Activated CD4-positive, CD25-positive, alpha-beta regulatory T cell treated with anti-CD3 and anti-CD28 coated beads, Interleukin-2, amount 50 U/mL, for 72 hours (primary cell): ENCODE measurements around the gene IVD.
"Not testable (repeated sequence)": the region's sequence is repeated elsewhere in the genome, so short reads cannot be mapped to it uniquely, and the experiment has no call there.

Source experiments
- DNase-seq: peaks from one replicate; pipeline ENCODE4 v3.0.0; 2021

Gene IVD

DNA sequence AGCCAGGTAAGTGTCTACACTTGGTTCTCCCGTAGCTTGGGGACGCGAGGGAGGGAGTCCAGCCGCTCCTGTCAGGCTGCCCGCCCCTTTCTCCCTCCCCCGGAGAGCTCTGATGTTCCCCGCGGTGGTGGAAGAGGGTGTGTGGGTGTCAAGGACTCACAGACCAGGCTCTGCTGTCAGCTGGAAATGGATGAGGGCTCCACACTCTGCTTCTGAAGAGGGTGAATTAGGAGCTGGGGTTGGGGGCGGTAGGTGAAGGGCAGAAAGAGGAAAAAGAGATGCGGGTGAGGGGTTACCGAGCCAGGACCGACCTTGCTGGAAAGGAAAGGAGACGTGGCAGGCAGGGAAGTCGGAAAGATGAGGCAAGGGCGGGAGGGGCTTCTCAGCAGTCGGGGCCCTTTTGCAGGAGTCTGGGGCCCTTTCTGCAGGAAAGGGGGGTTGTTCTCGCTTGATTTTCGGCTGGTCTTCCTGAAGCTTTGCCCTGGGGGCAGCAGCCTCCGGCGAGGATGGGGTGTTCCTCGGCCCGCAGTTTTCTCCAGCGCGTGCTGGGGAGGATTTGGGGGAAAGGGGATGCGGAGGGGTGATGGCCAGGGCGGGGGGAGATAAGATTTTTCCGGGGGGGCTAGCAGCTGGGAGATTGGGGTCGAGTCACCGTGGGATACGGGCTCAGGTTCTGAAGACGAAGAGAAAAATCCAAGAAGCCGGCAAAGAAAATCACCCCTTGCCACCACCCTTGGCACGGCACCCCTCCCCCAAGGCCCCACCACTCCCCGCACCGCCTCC lies 34.6 kb downstream of the IVD start:
- no peak for DNase-seq

DNA sequence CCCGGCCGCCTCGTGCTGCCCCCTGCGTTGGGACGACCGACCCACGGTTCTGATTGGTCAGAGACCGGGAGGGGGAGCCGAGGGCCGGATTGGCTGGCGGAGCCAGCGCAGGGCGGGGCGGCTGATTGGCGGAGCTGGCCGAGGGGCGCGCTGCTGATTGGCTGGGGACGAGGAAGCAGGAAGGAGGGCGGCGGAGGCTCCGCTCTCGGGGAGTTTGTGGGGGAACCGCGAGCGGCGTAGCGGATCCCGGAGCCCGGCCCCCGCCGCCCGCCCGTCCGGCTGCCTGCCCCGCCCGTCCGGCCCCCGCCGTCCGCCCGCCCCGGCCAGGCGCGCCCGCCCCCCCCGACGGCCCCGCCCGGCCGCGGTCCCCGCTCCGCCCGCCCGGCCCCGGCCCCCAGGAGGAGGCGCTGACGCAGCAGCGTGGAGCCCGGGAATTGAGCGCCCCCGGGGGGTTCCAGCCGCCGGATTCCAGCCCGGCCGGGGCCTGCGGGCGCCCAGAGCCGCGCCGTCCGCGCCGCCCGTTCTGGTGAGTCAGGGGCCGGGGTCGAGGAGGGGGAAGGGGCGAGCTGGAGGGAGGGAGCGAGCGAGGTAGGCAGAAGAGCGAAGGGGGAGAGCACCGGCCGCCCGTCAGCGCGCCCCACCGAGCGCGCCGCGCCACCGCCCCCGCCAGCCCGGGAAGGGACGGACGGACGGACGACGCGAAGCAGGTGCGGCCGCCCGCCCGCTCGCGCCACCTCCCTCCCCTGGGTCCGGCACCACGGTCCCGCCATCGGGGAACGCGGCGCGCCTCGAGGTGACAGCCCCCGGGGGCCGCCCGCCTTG lies 35.4 kb downstream of the IVD start, which contains the start of gene BAHD1:
BAHD1 (plus strand) TSS at position 211 of the 822 bp plus-strand sequence. CDS start 17,512 bp downstream, outside the sequence.
- DNase-seq: peak; percentile 96

DNA sequence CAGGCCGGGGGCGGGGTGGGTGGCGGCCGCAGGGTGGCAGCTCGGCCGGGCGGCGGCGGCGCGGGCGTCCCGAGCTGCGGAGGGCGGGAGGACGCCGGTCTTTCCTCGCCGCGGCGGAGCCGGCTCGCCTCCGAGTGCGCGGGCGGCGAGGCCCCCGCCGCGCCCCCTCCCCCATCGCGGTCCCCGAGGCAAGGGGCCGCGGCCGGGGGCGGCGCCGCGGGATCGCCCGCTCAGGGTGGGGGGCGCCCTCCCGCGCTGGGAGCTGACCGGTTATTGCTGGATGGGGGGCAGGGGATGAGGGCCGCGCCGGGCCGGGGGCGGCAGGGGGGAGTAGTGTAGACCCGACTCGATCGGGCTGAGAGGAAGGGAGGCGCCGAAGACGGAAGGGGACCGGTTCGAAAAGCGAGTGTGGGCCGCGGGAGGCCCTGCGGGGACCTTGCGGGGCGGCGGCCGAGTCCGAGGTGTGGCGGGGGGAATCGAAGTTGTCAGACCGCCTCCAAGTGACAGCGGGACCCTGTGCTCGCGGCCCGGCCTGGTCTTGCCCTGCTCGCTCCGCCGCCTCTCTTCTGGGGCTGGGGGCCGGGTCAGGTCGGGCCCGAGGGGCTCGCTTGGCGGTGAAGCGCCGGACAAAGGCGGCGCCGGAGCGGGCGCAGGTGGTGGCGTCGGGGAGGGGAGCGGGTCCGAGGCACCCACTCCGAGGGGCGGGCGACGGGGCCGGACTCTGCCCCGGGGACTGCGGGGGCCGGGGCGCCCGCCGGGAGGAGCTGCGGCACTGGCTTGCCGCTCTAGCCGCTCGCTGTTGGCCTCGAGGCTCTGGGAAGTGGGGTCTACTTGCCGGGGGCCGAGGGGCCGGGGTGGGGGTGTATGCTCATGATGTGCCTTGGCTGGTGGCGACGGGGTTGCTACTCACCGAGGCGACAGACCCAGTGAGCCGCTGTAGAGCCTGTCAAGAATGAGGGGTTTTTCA lies 36.3 kb downstream of the IVD start:
- DNase-seq: no peak

DNA sequence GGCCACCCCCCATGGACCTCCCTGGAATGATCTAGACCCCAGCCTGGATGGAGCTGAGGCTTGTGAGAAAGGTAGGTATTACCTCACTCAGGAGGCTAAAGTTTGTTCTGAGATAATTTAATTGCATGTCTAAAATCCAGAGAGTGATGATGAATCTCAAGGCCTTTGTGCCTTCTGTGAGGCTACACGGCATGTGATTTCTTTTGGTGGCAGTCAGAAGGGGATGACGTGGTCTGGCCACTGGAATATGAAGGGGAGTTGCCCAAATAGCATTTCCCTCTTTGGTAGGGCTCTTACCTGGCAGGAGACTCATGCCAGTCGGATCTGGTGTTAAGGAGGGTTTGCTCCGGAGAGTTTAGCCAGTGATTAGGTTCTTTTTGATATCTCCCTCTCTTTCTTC lies 37.7 kb downstream of the IVD start:
- no peak for DNase-seq

DNA sequence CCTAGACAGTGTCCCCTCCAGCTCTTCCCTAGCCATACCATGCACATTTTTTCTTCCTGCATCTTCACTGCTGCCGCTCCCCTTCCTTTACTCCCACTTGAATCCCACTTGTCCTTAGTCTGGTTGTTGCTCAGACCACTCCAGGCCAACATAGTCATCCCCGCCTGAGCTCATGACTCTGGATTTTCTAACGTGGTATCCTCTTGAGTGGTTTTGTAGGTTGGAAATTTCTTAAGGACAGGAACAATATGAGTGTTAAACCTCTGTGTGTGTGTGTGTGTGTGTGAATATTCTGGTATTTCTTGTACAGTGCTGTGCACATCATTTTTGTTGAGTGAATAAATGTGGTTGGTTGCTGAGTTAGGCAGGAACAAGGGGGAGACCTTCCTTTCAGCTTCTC lies 38.3 kb downstream of the IVD start:
- no peak for DNase-seq

DNA sequence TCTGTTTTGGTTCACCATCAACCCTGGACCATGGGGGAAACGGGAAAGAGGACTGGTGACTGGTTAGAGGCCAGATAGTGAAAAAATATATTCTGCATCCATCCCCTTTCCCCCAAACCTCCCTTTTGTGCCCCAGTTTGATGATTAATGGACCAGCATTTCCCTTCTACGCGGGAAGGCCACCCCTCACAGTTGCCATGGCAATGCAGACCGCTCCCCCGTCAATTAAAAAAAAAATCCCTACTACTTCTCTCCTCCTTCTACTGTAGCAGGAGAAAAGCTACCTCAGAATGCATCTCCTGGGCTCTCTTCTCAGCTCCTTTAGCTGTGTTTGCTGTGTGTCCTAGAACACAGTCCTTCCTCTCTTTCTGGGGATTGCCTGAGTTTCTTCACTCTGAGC lies 39.1 kb downstream of the IVD start:
- no peak for DNase-seq

DNA sequence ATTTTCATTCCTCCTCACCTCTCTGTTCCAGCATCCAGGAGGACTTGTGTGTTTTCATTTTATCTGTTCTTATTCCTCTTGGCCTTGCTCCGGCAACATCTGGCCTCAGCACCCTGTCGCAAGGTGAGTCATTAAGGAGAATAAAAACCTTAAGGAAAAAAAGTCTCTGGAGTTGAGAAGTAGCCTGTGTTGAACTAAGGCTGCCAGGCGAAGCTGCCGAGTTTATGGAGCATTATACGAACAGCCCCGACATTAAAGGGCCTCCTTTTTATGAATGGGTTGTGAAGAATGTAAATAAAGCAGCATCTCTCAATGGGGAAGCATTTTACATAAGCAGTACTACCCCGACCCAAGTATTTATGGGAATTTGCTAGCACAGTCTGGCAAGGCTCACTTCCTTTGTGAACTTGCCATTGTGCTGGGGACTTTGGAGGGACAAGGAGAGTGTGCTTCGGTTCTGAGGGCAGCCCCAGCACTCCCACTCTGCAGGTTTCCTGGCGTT lies 39.9 kb downstream of the IVD start:
- DNase-seq: no peak

DNA sequence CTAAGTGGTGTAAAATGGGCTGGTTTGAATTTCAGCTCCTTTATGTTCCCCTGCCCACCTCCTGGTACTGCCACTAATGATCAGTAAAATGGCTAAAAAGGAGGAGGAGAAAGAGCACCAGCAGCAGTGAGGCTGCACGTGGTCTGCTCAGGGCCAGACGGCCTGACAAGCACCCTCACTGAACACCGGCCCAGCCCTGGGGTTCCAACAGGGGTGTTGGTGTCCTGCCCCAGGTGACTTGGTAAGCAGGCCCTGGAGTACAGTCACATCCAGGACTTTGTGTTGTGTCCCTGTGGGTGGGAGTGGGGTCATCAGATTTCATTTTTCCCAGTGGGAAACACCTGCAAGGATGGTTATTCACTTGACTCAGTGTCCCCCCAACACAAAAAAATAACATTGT lies 40.5 kb downstream of the IVD start:
- DNase-seq: no peak

DNA sequence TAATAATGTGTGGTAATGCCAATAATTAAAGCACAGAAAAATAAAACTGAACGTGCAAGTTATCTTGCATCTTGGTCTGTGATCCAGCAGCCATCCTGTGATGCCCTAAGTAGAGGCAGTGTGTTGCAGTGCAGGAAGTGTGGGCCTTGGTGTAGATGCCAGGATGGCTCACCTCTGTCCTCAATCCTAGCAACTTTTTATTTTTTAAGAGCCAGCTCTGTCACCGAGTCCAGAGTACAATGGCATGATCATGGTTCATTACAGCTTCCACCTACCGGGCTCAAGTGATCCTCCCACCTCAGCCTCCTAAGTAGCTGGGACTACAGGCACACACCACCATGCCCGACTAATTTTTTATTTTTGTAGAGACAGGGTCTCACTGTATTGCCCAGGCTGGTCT lies 42.8 kb downstream of the IVD start:
- no peak for DNase-seq

DNA sequence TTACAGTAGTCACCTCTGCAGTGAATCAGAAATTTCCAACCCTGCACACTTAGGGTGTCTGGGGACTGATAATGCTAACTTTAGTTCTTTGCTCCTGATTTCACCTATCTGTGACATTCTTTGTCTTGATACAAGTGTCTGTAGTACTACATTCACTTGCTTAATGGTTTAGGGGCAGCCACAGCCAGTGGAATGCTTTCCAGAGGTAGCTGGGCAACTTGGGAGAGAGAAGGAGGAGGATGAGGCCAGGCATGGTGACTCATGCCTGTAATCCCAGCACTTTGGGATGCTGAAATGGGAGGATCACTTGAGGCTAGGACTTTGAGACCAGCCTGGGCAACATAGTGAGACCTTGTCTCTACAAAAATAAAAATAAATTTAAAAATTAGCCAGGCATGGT lies 43.7 kb downstream of the IVD start:
- no peak for DNase-seq

DNA sequence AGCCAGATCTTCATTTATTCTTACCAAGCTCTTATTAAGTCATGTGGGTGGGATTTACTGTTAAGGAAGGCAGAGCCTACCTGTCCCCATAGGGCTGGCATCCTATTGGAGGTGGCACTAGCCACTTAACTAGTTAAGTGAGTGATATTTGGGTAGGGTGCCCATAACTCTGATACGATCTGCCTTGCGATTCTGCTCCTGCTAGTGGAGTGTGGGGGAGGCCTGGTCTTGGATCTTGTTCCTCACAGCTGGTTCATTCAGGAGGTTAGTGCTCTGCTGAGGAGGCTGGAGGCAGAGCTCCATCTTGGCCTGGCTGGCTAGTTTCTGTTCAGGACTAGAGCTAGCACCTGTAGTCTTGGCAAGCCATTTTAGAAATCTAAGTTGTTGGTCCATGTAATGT lies 44.5 kb downstream of the IVD start:
- DNase-seq: no peak

DNA sequence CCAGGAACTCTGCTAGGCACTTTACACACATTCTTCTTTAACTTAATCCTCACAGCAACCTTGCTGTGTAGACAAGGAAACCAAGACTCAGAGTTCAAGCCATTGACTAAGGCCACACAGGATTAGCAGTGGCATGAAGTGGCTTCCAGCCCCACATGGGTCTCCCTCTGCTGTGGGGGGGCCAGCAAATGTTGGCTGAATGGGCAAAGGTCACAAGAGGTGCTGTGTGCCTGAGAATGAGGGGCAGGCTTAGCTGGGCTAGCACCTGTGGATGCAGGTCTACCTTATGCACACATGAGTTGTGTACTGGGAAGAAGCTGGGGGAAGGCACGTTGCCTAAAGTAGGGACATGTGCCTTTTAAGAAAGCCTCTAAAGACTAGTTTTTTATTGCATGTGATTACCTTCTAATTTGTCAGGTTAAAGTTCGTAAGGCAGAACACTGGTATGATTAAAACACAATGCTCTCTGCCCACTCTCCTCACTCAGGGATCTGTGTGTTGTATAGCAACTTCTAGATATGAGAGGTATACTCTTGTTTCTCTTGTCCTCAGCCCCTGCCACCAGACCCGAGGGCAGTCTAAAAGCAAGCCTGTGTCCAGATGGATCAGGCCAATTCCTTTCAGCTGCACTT lies 46.0 kb downstream of the IVD start:
- DNase-seq: no peak

DNA sequence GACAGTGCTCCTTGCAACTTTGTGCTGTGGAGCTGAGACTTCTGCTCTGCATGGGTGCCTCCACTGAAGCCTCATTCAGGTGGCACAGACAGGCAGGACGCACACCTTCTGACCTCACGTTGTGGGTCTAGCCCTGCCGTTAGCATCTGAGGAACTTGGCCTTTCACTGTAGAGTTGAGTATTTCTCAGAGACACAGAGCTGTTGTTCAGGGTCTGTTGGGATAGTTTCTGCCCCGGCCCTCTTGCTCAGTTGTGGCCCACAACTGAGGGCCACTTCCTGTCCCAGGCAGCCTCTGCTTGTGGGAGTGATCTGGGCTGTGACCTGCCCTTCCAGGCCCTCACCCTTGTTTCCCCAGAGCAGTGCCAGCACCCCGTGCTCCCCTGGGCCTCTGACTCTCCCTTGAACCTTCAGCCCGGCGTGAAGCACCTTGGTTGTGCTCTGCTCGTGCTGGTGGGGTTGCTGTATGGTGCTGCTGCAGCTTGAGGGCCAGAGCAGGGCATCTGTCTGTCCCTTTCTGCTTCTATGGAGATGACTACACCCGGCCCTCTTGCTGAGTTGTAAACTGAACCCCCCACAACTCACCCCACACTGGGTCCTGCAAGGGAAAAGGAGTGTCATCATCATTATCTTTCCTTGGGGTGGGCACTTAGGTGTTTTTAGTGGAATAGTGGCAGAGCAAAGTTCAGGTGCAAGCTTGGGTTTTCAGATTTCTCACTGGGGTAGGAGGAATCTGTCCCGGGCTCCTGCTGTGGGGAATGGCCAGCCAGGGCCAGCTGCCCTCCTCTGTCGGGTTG lies 46.9 kb downstream of the IVD start:
- DNase-seq: no peak

DNA sequence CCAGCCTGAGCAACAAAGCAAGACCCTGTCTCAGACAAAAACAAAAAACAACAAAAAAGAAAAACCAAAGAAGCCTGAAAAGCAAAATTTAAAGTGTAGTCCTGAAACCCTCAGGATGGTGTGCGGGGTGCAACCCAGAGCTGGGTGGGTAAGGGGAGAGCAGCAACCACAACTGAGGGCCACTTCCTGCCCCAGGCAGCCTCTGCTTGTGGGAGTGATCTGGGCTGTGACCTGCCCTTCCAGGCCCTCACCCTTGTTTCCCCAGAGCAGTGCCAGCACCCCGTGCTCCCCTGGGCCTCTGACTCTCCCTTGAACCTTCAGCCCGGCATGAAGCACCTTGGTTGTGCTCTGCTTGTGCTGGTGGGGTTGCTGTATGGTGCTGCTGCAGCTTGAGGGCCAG lies 48.3 kb downstream of the IVD start:
- not testable (repeated sequence) for DNase-seq

DNA sequence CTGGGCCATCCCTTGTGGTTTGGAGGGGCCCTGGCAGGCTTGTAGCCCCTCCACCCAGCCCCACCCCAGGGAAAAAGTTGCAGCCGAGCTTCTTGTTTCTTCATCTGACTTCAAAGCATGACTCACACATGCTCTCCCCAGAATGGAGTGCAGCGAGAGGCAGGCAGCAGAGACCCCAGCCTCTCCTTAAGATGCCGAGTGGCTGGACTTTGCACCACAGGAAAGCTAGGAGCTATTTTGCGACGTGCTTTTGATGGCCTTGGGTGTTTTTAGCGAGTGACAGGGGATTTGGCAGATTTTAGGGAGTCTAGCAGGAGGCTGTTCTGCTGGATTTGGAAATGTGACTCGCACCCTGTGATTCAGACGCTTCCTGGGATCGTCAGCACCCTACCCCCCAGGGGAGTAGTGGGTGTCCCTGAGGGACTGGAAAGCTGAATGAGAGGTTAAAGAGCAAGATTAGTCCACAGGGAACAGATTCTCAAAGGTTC lies 49.4 kb downstream of the IVD start:
- no peak for DNase-seq

DNA sequence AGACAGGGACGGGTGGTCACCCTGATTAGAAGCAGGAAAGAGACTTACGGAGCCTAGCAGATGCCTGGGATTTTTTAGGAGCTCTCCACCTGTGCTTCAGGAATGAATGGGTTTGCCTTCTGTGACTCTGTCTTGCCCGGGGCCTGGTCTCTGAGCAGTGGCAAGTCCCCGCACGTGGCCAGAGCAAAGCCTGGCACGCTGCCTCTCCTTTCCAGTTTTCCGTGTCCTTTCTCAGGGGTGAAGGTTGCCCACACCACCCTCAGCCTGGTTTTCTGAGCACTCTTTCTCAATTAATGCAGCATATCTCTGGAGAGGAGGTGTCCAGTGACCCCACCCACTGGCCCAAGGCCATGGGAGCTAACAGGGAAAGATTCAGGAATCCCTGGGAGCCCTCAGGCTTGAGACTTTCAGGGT lies 50.7 kb downstream of the IVD start:
- no peak for DNase-seq

DNA sequence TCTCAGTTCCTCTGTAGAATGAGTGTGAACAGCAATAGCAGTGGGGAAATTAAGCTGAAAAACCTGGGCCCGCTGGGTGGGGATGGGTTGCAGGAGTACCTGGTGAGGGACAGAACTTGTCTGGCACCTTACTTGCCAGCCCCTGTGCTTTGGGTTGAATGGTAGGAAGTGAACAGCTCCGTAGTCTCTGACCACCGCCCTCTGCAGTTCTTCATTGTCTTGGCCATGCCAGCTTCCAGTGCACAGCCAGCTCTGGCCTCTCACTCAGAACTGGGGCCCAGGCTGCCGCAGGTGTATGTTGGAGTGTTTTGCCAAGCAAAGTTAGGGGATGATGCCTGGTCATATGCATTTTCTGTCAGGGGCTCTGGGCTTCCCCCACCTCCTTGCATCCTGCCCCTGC lies 51.1 kb downstream of the IVD start:
- DNase-seq: no peak

DNA sequence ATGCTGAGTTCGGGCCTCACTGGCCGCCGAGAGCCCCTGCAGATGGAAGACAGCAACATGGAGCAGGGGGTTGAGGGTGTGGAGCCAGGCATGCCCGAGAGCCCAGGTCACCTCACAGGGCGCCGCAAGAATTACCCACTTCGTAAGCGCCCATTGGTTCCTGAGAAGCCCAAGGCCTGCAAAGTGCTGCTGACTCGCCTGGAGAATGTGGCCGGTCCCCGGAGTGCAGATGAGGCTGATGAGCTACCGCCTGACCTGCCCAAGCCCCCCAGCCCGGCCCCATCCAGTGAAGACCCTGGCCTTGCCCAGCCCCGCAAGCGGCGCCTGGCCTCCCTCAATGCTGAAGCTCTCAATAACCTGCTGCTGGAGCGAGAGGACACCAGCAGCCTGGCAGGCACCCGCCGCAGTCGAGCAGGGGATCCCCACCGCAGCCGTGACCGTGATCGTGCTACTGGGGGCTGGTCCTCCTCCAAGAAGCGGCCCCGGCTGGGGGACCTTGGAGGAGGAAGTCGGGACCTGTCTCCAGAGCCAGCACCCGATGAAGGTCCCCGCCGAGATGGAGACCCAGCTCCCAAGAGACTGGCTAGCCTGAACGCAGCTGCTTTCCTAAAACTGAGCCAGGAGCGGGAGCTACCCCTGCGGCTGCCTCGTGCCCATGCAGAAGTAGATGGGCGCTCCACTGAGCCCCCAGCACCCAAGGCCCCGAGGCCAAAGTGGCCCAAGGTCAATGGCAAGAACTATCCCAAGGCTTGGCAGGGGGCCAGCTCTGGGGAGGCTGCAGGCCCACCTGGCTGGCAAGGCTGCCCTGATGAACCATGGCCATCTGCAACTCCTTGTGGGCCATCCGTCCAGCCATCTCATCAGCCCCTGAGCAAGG lies 53.1 kb downstream of the IVD start:
- no peak for DNase-seq

DNA sequence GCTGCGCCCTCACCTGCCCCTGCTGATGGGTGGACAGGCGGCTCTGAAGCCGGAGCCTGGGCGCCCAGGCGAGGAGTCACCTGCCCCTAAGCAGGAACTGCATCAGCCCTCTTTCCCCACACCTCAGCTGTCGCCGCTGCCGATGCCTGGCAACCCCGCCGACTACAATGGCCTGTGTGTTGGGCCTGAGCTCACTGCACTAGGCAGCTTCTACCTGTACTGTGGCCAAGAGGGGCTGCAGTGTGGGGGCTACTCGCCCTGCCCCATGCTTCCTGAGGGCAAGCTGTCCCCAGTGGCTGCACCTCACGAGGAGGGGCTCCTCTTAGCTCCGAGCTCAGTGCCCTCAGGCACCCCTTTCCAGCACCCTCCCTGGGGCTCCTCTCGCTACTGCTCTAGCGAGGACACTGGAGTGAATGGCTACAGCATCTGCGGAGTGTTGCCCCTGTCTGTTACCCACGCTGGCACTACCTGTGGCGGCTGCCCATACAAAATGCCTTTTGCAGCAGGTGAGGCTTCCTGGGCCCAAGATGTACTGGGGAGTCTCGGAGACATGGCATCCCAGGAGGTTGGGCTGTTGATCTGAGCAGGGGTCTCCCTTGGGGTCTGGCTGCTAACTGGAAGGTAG lies 53.9 kb downstream of the IVD start:
- no peak for DNase-seq

DNA sequence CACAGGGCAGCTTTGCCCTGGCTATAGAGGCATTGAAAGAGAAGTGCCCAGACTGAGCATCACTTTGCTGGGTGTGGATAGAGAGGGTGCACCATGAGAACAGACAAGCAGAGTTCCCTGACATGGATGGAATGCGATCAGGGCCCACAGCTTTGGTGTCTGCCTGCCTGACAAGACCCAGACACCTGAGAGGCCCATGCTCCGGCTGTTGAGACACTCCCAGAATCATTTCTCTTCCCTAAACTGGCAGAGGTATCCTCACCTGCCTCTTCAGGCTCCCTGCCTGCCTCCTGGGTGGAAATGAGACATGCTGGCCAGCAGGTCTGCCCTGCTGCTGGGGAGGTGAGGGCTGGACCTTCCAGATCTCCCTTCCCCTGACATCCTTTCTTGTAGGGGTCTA lies 54.8 kb downstream of the IVD start:
- no peak for DNase-seq
